ENCODE results near the gene MCF2L2.

GRCh38 chr3:183317886-183318865 is 110.2 kb downstream of the MCF2L2 start:
- TF ChIP-seq CTCF (IDR thresholded peaks at IDR 0.05) (no peak), ZFX (IDR thresholded peaks at IDR 0.05; ENCODE audit: borderline replicate concordance) (no peak)

All from 22Rv1 (cell line).